Liver (tissue), 3 donors: ENCODE measurements around the gene ACOXL.

Experiments used
- FOXA2 ChIP-seq: IDR thresholded peaks from 2 replicates; pipeline ENCODE4 v1.6.1; 2016; ENCODE audit warnings: antibody characterized with exemption
- JUND ChIP-seq, 2 donors: IDR thresholded peaks; 2 replicates each; pipeline ENCODE4 v1.6.1; 2016; ENCODE audit warnings: antibody characterized with exemption in 2 of 2
- RAD21 ChIP-seq, 2 donors: IDR thresholded peaks; 2 replicates each; pipeline ENCODE4 v1.6.1; 2016; ENCODE audit warnings: antibody characterized with exemption in 2 of 2, mild to moderate bottlenecking in 2 of 2
- SP1 ChIP-seq: IDR thresholded peaks from 2 replicates; pipeline ENCODE4 v1.6.1; 2018; ENCODE audit warnings: antibody characterized with exemption, mild to moderate bottlenecking
- TAF1 ChIP-seq: conservative IDR thresholded peaks from 2 replicates; pipeline ENCODE4 v1.6.1; 2016; ENCODE audit warnings: antibody characterized with exemption, mild to moderate bottlenecking
- YY1 ChIP-seq: IDR thresholded peaks from 2 replicates; pipeline ENCODE4 v1.6.1; 2016; ENCODE audit warnings: antibody characterized with exemption, mild to moderate bottlenecking
- TF ChIP-seq, protein P1 (sequence below): fragments of 150-350 bp; IDR thresholded peaks from 2 replicates; pipeline ENCODE4 v1.5.1; 2017; ENCODE audit warnings: improper control_type of control experiment, low read depth, low read length; ENCODE audit not compliant: missing input control
- TF ChIP-seq, protein P2 (sequence below): IDR thresholded peaks from 2 replicates; pipeline ENCODE4 v1.6.1; 2016; ENCODE audit warnings: antibody characterized with exemption, mild to moderate bottlenecking
- TF ChIP-seq, protein P3 (sequence below): IDR thresholded peaks from 2 replicates; pipeline ENCODE4 v1.6.1; 2016; ENCODE audit warnings: antibody characterized with exemption
- donor health status: healthy.
- donor health status: healthy.

DNA sequence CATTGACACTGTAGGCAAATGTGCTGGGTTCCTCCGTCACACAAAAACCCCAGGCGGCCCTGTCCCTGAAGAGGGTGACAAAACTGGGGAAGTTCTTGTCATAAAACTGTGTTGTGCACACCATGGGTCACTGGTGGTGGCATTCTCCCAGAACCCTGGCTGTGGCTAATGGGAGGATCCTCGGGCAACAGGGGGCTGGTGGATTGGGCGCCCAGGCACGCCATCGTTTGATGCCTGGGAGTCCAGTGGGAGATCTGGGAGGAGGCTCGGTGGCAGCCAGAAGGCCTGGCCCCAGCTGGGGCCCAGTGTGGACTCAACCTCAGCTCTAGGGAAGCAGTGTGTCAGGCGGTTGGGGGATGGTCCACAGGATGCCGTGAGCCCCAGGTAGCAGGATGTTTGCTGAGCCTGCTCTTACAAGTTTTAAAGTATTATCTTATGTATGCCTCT is 140.7 kb downstream of the ACOXL start:
- TF ChIP-seq, protein P1, sequence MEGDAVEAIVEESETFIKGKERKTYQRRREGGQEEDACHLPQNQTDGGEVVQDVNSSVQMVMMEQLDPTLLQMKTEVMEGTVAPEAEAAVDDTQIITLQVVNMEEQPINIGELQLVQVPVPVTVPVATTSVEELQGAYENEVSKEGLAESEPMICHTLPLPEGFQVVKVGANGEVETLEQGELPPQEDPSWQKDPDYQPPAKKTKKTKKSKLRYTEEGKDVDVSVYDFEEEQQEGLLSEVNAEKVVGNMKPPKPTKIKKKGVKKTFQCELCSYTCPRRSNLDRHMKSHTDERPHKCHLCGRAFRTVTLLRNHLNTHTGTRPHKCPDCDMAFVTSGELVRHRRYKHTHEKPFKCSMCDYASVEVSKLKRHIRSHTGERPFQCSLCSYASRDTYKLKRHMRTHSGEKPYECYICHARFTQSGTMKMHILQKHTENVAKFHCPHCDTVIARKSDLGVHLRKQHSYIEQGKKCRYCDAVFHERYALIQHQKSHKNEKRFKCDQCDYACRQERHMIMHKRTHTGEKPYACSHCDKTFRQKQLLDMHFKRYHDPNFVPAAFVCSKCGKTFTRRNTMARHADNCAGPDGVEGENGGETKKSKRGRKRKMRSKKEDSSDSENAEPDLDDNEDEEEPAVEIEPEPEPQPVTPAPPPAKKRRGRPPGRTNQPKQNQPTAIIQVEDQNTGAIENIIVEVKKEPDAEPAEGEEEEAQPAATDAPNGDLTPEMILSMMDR = no peak
- TF ChIP-seq, protein P2, sequence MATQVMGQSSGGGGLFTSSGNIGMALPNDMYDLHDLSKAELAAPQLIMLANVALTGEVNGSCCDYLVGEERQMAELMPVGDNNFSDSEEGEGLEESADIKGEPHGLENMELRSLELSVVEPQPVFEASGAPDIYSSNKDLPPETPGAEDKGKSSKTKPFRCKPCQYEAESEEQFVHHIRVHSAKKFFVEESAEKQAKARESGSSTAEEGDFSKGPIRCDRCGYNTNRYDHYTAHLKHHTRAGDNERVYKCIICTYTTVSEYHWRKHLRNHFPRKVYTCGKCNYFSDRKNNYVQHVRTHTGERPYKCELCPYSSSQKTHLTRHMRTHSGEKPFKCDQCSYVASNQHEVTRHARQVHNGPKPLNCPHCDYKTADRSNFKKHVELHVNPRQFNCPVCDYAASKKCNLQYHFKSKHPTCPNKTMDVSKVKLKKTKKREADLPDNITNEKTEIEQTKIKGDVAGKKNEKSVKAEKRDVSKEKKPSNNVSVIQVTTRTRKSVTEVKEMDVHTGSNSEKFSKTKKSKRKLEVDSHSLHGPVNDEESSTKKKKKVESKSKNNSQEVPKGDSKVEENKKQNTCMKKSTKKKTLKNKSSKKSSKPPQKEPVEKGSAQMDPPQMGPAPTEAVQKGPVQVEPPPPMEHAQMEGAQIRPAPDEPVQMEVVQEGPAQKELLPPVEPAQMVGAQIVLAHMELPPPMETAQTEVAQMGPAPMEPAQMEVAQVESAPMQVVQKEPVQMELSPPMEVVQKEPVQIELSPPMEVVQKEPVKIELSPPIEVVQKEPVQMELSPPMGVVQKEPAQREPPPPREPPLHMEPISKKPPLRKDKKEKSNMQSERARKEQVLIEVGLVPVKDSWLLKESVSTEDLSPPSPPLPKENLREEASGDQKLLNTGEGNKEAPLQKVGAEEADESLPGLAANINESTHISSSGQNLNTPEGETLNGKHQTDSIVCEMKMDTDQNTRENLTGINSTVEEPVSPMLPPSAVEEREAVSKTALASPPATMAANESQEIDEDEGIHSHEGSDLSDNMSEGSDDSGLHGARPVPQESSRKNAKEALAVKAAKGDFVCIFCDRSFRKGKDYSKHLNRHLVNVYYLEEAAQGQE = no peak
- TF ChIP-seq, protein P3, sequence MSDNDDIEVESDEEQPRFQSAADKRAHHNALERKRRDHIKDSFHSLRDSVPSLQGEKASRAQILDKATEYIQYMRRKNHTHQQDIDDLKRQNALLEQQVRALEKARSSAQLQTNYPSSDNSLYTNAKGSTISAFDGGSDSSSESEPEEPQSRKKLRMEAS = no peak
- TF ChIP-seq TAF1 = no peak
- no peak for TF ChIP-seq FOXA2
- no peak for TF ChIP-seq RAD21 (IDR thresholded peaks at IDR 0.05)
- TF ChIP-seq SP1 = no peak
- TF ChIP-seq JUND (IDR thresholded peaks at IDR 0.05) = no peak
- TF ChIP-seq YY1 = no peak
